GM04504 (cell line): ENCODE results near the gene DDX51.

Source experiments
- DNase-seq: peaks from one replicate; pipeline ENCODE4 v3.0.0-alpha.2; 2012; ENCODE audit warnings: low read depth

Gene DDX51

GRCh38 chr12:132167611-132168310 is 23.6 kb upstream of the DDX51 start:
- no peak for DNase-seq

- no peak for DNase-seq
Measured at GRCh38 chr12:132166801-132167591, 22.9 kb upstream of the DDX51 start.

GRCh38 chr12:132166093-132166492 is 22.0 kb upstream of the DDX51 start:
- DNase-seq: no peak

- DNase-seq: no peak
Measured at GRCh38 chr12:132165584-132165983, 21.5 kb upstream of the DDX51 start.

- no peak for DNase-seq
Measured at GRCh38 chr12:132164426-132164825, 20.3 kb upstream of the DDX51 start.

- DNase-seq: no peak
Measured at GRCh38 chr12:132163911-132164288, 19.8 kb upstream of the DDX51 start.

GRCh38 chr12:132163041-132163910 is 19.2 kb upstream of the DDX51 start:
- no peak for DNase-seq

GRCh38 chr12:132162508-132163031 is 18.5 kb upstream of the DDX51 start:
- DNase-seq: peak; percentile 75

GRCh38 chr12:132161796-132162507 is 17.8 kb upstream of the DDX51 start:
- no peak for DNase-seq

GRCh38 chr12:132161036-132161781 is 17.1 kb upstream of the DDX51 start:
- DNase-seq: no peak

GRCh38 chr12:132160601-132161035 is 16.5 kb upstream of the DDX51 start:
- no peak for DNase-seq

- DNase-seq: no peak
Measured at GRCh38 chr12:132160016-132160415, 15.9 kb upstream of the DDX51 start.

GRCh38 chr12:132159555-132160003 is 15.5 kb upstream of the DDX51 start:
- DNase-seq: no peak

- no peak for DNase-seq
Measured at GRCh38 chr12:132158677-132159554, 14.8 kb upstream of the DDX51 start.

GRCh38 chr12:132157733-132158409 is 13.8 kb upstream of the DDX51 start:
- DNase-seq: no peak

GRCh38 chr12:132156573-132157325 is 12.6 kb upstream of the DDX51 start:
- no peak for DNase-seq

GRCh38 chr12:132155771-132156572 is 11.9 kb upstream of the DDX51 start:
- DNase-seq: no peak
